Central memory CD8-positive, alpha-beta T cell (primary cell): ENCODE measurements around the gene TEAD1.

Source experiments
- ATAC-seq: fragments of 150-1000 bp; cut with Tn5 transposase; replicated peaks from 2 replicates; pipeline ENCODE4 v1.10.0; 2022; ENCODE audit warnings: mild to moderate bottlenecking, moderate FRiP score, moderate number of reproducible peaks; ENCODE audit not compliant: poor library complexity, severe bottlenecking; ENCODE audit errors: extremely low read depth
- DNase-seq, 2 donors: peaks; one replicate each; pipeline ENCODE4 v3.0.0; 2021; ENCODE audit warnings: low spot score in 2 of 2
- H3K27ac Mint-ChIP-seq: one replicate; pipeline ENCODE4 v1.8.0; 2022; ENCODE audit warnings: low read depth, mild to moderate bottlenecking, moderate library complexity, mixed read lengths
- H3K27me3 Mint-ChIP-seq: one replicate; pipeline ENCODE4 v1.8.0; 2022; ENCODE audit warnings: mixed read lengths
- H3K36me3 Mint-ChIP-seq: one replicate; pipeline ENCODE4 v1.8.0; 2022; ENCODE audit warnings: mild to moderate bottlenecking, moderate library complexity, mixed read lengths; ENCODE audit not compliant: insufficient read depth
- H3K4me1 Mint-ChIP-seq: one replicate; pipeline ENCODE4 v1.8.0; 2022; ENCODE audit warnings: mixed read lengths
- H3K4me3 Mint-ChIP-seq: one replicate; pipeline ENCODE4 v1.8.0; 2022; ENCODE audit warnings: mild to moderate bottlenecking, moderate library complexity, mixed read lengths
- H3K9me3 Mint-ChIP-seq: one replicate; pipeline ENCODE4 v1.8.0; 2022; ENCODE audit warnings: mixed read lengths

Gene TEAD1

GRCh38 chr11:12725863-12726682 is 51.9 kb downstream of the TEAD1 start:
- Mint-ChIP-seq H3K4me3 (no peak overlapping the region), H3K4me1 (no peaks in the 10 kb centered on the region), H3K27ac (no peak overlapping the region), H3K9me3 (no peaks in the 10 kb centered on the region), H3K36me3 (no peaks in the 10 kb centered on the region), H3K27me3 (peaks cover 90% of the 10 kb centered on the region)
- ATAC-seq = no peak
- DNase-seq = no peak

- no peaks in the 10 kb centered on the region for H3K36me3 Mint-ChIP-seq
- DNase-seq (no peak), ATAC-seq (no peak)
- H3K27me3 Mint-ChIP-seq = peaks cover 88% of the 10 kb centered on the region
- no peaks in the 10 kb centered on the region for H3K4me1 Mint-ChIP-seq
- H3K27ac Mint-ChIP-seq = no peak overlapping the region
- H3K4me3 Mint-ChIP-seq = no peak overlapping the region
- H3K9me3 Mint-ChIP-seq = no peaks in the 10 kb centered on the region
Observed at GRCh38 chr11:12727563-12728211, 53.5 kb downstream of the TEAD1 start.

- Mint-ChIP-seq H3K27ac (no peak overlapping the region), H3K27me3 (peaks cover 81% of the 10 kb centered on the region), H3K4me3 (no peak overlapping the region), H3K9me3 (no peaks in the 10 kb centered on the region), H3K4me1 (no peaks in the 10 kb centered on the region), H3K36me3 (no peaks in the 10 kb centered on the region)
- DNase-seq = no peak
- ATAC-seq = no peak
Observed at GRCh38 chr11:12728417-12728816, 54.2 kb downstream of the TEAD1 start.

GRCh38 chr11:12729941-12730340 is 55.7 kb downstream of the TEAD1 start:
- DNase-seq = no peak
- Mint-ChIP-seq H3K9me3 (no peaks in the 10 kb centered on the region), H3K27me3 (peaks cover 66% of the 10 kb centered on the region), H3K4me1 (no peaks in the 10 kb centered on the region), H3K4me3 (no peak overlapping the region), H3K36me3 (no peaks in the 10 kb centered on the region), H3K27ac (no peak overlapping the region)
- ATAC-seq = no peak

GRCh38 chr11:12731841-12732336 is 57.7 kb downstream of the TEAD1 start:
- ATAC-seq = no peak
- Mint-ChIP-seq H3K36me3 (no peaks in the 10 kb centered on the region), H3K4me3 (no peak overlapping the region)

GRCh38 chr11:12733091-12733490 is 58.9 kb downstream of the TEAD1 start:
- H3K9me3 Mint-ChIP-seq = no peaks in the 10 kb centered on the region
- DNase-seq (no peak), ATAC-seq (no peak)
- no peaks in the 10 kb centered on the region for H3K4me1 Mint-ChIP-seq
- H3K36me3 Mint-ChIP-seq = no peaks in the 10 kb centered on the region
- H3K27me3 Mint-ChIP-seq = peaks cover 59% of the 10 kb centered on the region
- H3K4me3 Mint-ChIP-seq = no peak overlapping the region
- H3K27ac Mint-ChIP-seq = no peak overlapping the region

More at GRCh38 chr11:12731841-12732336, 57.7 kb downstream of the TEAD1 start:
- no peaks in the 10 kb centered on the region for H3K4me1 Mint-ChIP-seq
- H3K27me3 Mint-ChIP-seq = peaks cover 62% of the 10 kb centered on the region
- no peak overlapping the region for H3K27ac Mint-ChIP-seq
- no peaks in the 10 kb centered on the region for H3K9me3 Mint-ChIP-seq
- no peak for DNase-seq

GRCh38 chr11:12734625-12735024 is 60.4 kb downstream of the TEAD1 start:
- DNase-seq (no peak), ATAC-seq (no peak)
- H3K36me3 Mint-ChIP-seq = no peaks in the 10 kb centered on the region
- peaks cover 54% of the 10 kb centered on the region for H3K27me3 Mint-ChIP-seq
- no peak overlapping the region for H3K27ac Mint-ChIP-seq
- H3K4me3 Mint-ChIP-seq = no peak overlapping the region
- H3K4me1 Mint-ChIP-seq = no peaks in the 10 kb centered on the region
- no peaks in the 10 kb centered on the region for H3K9me3 Mint-ChIP-seq

- H3K9me3 Mint-ChIP-seq = no peaks in the 10 kb centered on the region
- no peak overlapping the region for H3K27ac Mint-ChIP-seq
- no peak overlapping the region for H3K4me3 Mint-ChIP-seq
- ATAC-seq = no peak
- no peak for DNase-seq
- H3K27me3 Mint-ChIP-seq = peaks cover 56% of the 10 kb centered on the region
- H3K36me3 Mint-ChIP-seq = no peaks in the 10 kb centered on the region
- no peaks in the 10 kb centered on the region for H3K4me1 Mint-ChIP-seq
Observed at GRCh38 chr11:12735262-12735661, 61.0 kb downstream of the TEAD1 start.

- ATAC-seq (no peak), DNase-seq (no peak)
- Mint-ChIP-seq H3K27ac (no peak overlapping the region), H3K27me3 (peaks cover 64% of the 10 kb centered on the region), H3K36me3 (no peaks in the 10 kb centered on the region), H3K4me3 (no peak overlapping the region), H3K4me1 (no peaks in the 10 kb centered on the region), H3K9me3 (no peaks in the 10 kb centered on the region)
Observed at GRCh38 chr11:12737024-12737423, 62.8 kb downstream of the TEAD1 start.

GRCh38 chr11:12741671-12742216 is 67.5 kb downstream of the TEAD1 start:
- H3K4me1 Mint-ChIP-seq = no peaks in the 10 kb centered on the region
- H3K9me3 Mint-ChIP-seq = no peaks in the 10 kb centered on the region
- peaks cover 52% of the 10 kb centered on the region for H3K27me3 Mint-ChIP-seq
- no peak for DNase-seq
- no peaks in the 10 kb centered on the region for H3K36me3 Mint-ChIP-seq
- H3K27ac Mint-ChIP-seq = no peak overlapping the region
- H3K4me3 Mint-ChIP-seq = no peak overlapping the region
- ATAC-seq = no peak

- no peak overlapping the region for H3K4me3 Mint-ChIP-seq
- DNase-seq (no peak), ATAC-seq (no peak)
- H3K4me1 Mint-ChIP-seq = no peaks in the 10 kb centered on the region
- H3K36me3 Mint-ChIP-seq = no peaks in the 10 kb centered on the region
- no peaks in the 10 kb centered on the region for H3K9me3 Mint-ChIP-seq
- peaks cover 52% of the 10 kb centered on the region for H3K27me3 Mint-ChIP-seq
- H3K27ac Mint-ChIP-seq = no peak overlapping the region
Observed at GRCh38 chr11:12743834-12744449, 69.7 kb downstream of the TEAD1 start.

- no peak for ATAC-seq
- H3K27me3 Mint-ChIP-seq = peaks cover 50% of the 10 kb centered on the region
Observed at GRCh38 chr11:12744826-12745502, 70.7 kb downstream of the TEAD1 start.

More at GRCh38 chr11:12744826-12745502, 70.7 kb downstream of the TEAD1 start:
- Mint-ChIP-seq H3K4me1 (no peaks in the 10 kb centered on the region), H3K36me3 (no peaks in the 10 kb centered on the region), H3K27ac (no peak overlapping the region), H3K9me3 (no peaks in the 10 kb centered on the region), H3K4me3 (no peak overlapping the region)
- DNase-seq = no peak
